Gastroesophageal sphincter (tissue), 4 donors: ENCODE results near the gene KIF26B. TPM values are rescaled to one million over a fixed set of nuclear protein-coding genes. Genes with fewer than 3 reads are reported as not detected.

ENCODE experiments used
- ATAC-seq: fragments of 150-250 bp; one replicate; pipeline ENCODE4 v1.9.1; 2016; ENCODE audit warnings: mild to moderate bottlenecking, moderate library complexity
- H3K27ac ChIP-seq, 4 donors: fragments of 200-600 bp; sonication (generic) in 3 of 4; 1 replicate in 3 of 4; 2 replicates in 1 of 4; pipeline ENCODE4 v1.5.1; 2016 to 2019
- H3K27me3 ChIP-seq: fragments of 200-600 bp; sonication (generic); one replicate; pipeline ENCODE4 v1.5.1; 2019
- H3K36me3 ChIP-seq, 2 donors: fragments of 200-600 bp; sonication (generic); one replicate each; pipeline ENCODE4 v1.5.1; 2019; ENCODE audit warnings: control low read depth in 1 of 2
- H3K4me1 ChIP-seq, 3 donors: fragments of 200-600 bp; sonication (generic); 1 replicate in 2 of 3; 2 replicates in 1 of 3; pipeline ENCODE4 v1.5.1; 2016 to 2019; ENCODE audit warnings: control low read depth in 2 of 3
- H3K4me3 ChIP-seq, 2 donors: fragments of 200-600 bp; sonication (generic); one replicate each; pipeline ENCODE4 v1.5.1; 2019; ENCODE audit warnings: mild to moderate bottlenecking in 1 of 2, moderate library complexity in 1 of 2
- H3K9me3 ChIP-seq, 3 donors: fragments of 200-600 bp; sonication (generic); one replicate each; pipeline ENCODE4 v1.5.1; 2017 to 2019; ENCODE audit warnings: control low read depth in 2 of 3
- CTCF ChIP-seq, 4 experiments: fragments of 200-600 bp in 2 of 4; fragments of 450-650 bp in 2 of 4; sonication (generic) in 1 of 4; IDR thresholded peaks; one replicate each; pipeline ENCODE4 v1.5.1; 2017 to 2019; ENCODE audit warnings: antibody characterized with exemption in 4 of 4, mild to moderate bottlenecking in 2 of 4, moderate library complexity in 2 of 4
- EP300 ChIP-seq: sonication (generic); formaldehyde crosslinking; IDR thresholded peaks from one replicate; pipeline ENCODE4 v1.6.1; 2017; ENCODE audit warnings: antibody characterized with exemption, mild to moderate bottlenecking
- POLR2A ChIP-seq, 2 donors: fragments of 450-650 bp; IDR thresholded peaks; one replicate each; pipeline ENCODE4 v1.6.1; 2017; ENCODE audit warnings: antibody characterized with exemption in 2 of 2, mild to moderate bottlenecking in 2 of 2, moderate library complexity in 1 of 2
- POLR2AphosphoS5 ChIP-seq: sonication (generic); formaldehyde crosslinking; IDR thresholded peaks from one replicate; pipeline ENCODE4 v1.6.1; 2017; ENCODE audit warnings: antibody characterized with exemption
- WGBS, 2 donors: methylation state at CpG; one replicate each; pipeline ENCODE4 v1.1.5; 2018; ENCODE audit warnings: low coverage in 1 of 2; 5-methylcytosine and 5-hydroxymethylcytosine counted together
- total RNA-seq, 4 donors: library from RNA; depleted of rRNA; stranded (reverse); fragments of >200 nt; gene quantifications; one replicate each; pipeline ENCODE4 v1.1.0, GENCODE V29; 2016

The KIF26B gene
- total RNA-seq, 4 donors from 2014 or later, result 0.62 to 1.9 (median 0.97) TPM

GRCh38 chr1:245419989-245420388 lies 265.2 kb downstream of the KIF26B start:
- Histone ChIP-seq H3K4me1 (peaks cover 0 to 6% (median 0%) of the 10 kb centered on the region in 3 donors), H3K36me3 (no peaks in the 10 kb centered on the region), H3K27ac (no peak overlapping the region), H3K4me3 (no peak overlapping the region), H3K27me3 (peaks cover 10% of the 10 kb centered on the region), H3K9me3 (no peaks in the 10 kb centered on the region)
- TF ChIP-seq EP300 (no peak), CTCF (IDR thresholded peaks at IDR 0.05) (no peak), POLR2AphosphoS5 (no peak), POLR2A (IDR thresholded peaks at IDR 0.05) (no peak)
- no peak for ATAC-seq
- 60 to 74% methylated on average over 1 to 7 of the region's 7 CpGs for WGBS, 2 donors

GRCh38 chr1:245420926-245421325 lies 266.1 kb downstream of the KIF26B start:
- TF ChIP-seq POLR2AphosphoS5 (no peak), POLR2A (IDR thresholded peaks at IDR 0.05) (no peak), EP300 (no peak), CTCF (IDR thresholded peaks at IDR 0.05) (no peak)
- H3K4me3 ChIP-seq, result no peak overlapping the region
- peaks cover 0 to 6% (median 0%) of the 10 kb centered on the region in 3 donors for H3K4me1 ChIP-seq
- no peaks in the 10 kb centered on the region for H3K36me3 ChIP-seq
- H3K27me3 ChIP-seq, result peaks cover 10% of the 10 kb centered on the region
- no peak overlapping the region for H3K27ac ChIP-seq
- no peaks in the 10 kb centered on the region for H3K9me3 ChIP-seq
- no peak for ATAC-seq
- WGBS, 2 donors, result 77 to 100% methylated on average over 2 of the region's 2 CpGs

GRCh38 chr1:245428681-245429080 lies 273.9 kb downstream of the KIF26B start:
- no peaks in the 10 kb centered on the region for H3K9me3 ChIP-seq
- no peaks in the 10 kb centered on the region for H3K36me3 ChIP-seq
- no peak for ATAC-seq
- no peak overlapping the region for H3K27ac ChIP-seq
- no peaks in the 10 kb centered on the region for H3K27me3 ChIP-seq
- no peak overlapping the region for H3K4me3 ChIP-seq
- TF ChIP-seq EP300, result no peak
- TF ChIP-seq CTCF (IDR thresholded peaks at IDR 0.05), result no peak
- no peak for TF ChIP-seq POLR2A (IDR thresholded peaks at IDR 0.05)
- TF ChIP-seq POLR2AphosphoS5, result no peak
- H3K4me1 ChIP-seq, result no peaks in the 10 kb centered on the region
- 25% methylated on average over 2 of the region's 4 CpGs; no CpG with 5 or more reads in 1 of the 2 donors for WGBS, 2 donors

- Histone ChIP-seq H3K27ac (no peak overlapping the region), H3K4me3 (no peak overlapping the region), H3K36me3 (no peaks in the 10 kb centered on the region), H3K4me1 (no peaks in the 10 kb centered on the region), H3K9me3 (no peaks in the 10 kb centered on the region), H3K27me3 (peaks cover 4% of the 10 kb centered on the region)
- 83 to 100% methylated on average over 3 of the region's 3 CpGs for WGBS, 2 donors
- TF ChIP-seq CTCF (IDR thresholded peaks at IDR 0.05), result no peak
- TF ChIP-seq POLR2A (IDR thresholded peaks at IDR 0.05), result no peak
- no peak for TF ChIP-seq POLR2AphosphoS5
- no peak for TF ChIP-seq EP300
- ATAC-seq, result no peak
Measured at GRCh38 chr1:245431706-245432105, 276.9 kb downstream of the KIF26B start.

- Histone ChIP-seq H3K4me1 (no peaks in the 10 kb centered on the region), H3K4me3 (no peak overlapping the region), H3K36me3 (no peaks in the 10 kb centered on the region), H3K27ac (no peak overlapping the region), H3K27me3 (peaks cover 8% of the 10 kb centered on the region), H3K9me3 (no peaks in the 10 kb centered on the region)
- ATAC-seq, result no peak
- WGBS, 2 donors, result 85 to 91% methylated on average over 7 to 8 of the region's 9 CpGs
- TF ChIP-seq POLR2AphosphoS5, result no peak
- TF ChIP-seq CTCF (IDR thresholded peaks at IDR 0.05), result no peak
- no peak for TF ChIP-seq EP300
- no peak for TF ChIP-seq POLR2A (IDR thresholded peaks at IDR 0.05)
Measured at GRCh38 chr1:245432228-245432875, 277.6 kb downstream of the KIF26B start.
